ENCODE data around the gene PIWIL4. TPM values are rescaled to one million over a fixed set of nuclear protein-coding genes. Genes with fewer than 3 reads are reported as not detected.
A peak's percentile ranks its signal among the peaks of the same experiment; 100 is the strongest.

Gene PIWIL4
- total RNA-seq, 2 donors from 2014 or later, result 0.82 to 17.2 TPM

DNA sequence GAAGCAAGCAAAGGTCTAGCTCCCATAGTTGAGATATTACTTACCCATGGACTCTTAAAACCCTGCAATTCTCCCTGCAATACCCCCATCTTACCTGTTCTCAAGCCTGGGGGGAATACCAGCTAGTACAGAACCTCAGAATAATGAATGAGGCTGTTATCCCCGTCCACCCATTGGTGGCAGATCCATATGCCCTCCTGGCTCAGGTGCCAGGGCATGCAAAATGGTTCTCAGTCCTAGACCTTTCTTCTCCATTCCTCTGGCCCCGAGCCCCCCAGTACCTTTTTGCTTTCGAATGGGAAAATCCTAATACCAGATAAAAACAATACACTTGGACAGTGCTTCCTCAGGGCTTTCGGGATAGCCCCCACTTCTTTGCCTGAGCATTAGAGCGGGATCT, 86.4 kb downstream of the PIWIL4 start:
- intact Hi-C loops (cut with DNase I), result no loop called here

DNA sequence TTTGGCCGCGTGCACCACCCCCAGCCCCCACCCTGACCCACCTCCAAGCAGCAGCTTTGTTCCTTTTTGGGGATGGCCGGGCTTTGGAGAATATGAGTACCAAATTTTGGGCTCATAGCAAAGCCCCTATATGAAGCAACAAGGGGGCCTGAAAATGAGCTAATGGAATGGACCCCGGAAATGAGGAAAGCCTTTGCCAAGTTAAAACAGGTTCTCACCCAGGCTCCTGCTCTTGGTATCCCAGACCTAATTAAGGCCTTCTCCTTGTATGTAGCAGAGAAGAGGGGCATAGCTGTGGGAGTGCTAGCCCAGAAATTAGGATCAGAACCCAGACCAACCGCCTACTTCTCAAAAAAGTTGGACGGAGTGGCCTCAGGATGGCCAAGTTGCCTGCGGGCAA, 87.0 kb downstream of the PIWIL4 start:
- no peaks in the 10 kb centered on the region for H3K4me1 ChIP-seq (replicated peaks)
- no peak overlapping the region for H3K4me3 ChIP-seq
- DNase-seq (ENCODE audit: low spot score), result no peak
- no peak overlapping the region for H3K27ac ChIP-seq
- TF ChIP-seq POLR2AphosphoS5 (IDR thresholded peaks at IDR 0.05) (no peak), POLR2A (IDR thresholded peaks at IDR 0.05) (no peak)
- no peaks in the 10 kb centered on the region for H3K36me3 ChIP-seq
- no peaks in the 10 kb centered on the region for H3K27me3 ChIP-seq (replicated peaks; ENCODE audit: insufficient read depth)
- WGBS, result 98% methylated on average over 7 of the region's 7 CpGs
- intact Hi-C loops (cut with DNase I), result no loop called here
- H3K9me3 ChIP-seq, result no peaks in the 10 kb centered on the region

More for the DNA sequence above, 86.4 kb downstream of the PIWIL4 start:
- Histone ChIP-seq H3K27ac (no peak overlapping the region), H3K4me3 (no peak overlapping the region), H3K27me3 (replicated peaks; ENCODE audit: insufficient read depth) (no peaks in the 10 kb centered on the region), H3K9me3 (no peaks in the 10 kb centered on the region), H3K36me3 (no peaks in the 10 kb centered on the region), H3K4me1 (replicated peaks) (no peaks in the 10 kb centered on the region)
- DNase-seq (ENCODE audit: low spot score), result no peak
- TF ChIP-seq POLR2AphosphoS5 (IDR thresholded peaks at IDR 0.05) (no peak), POLR2A (IDR thresholded peaks at IDR 0.05) (no peak)
- TF ChIP-seq, protein P1, sequence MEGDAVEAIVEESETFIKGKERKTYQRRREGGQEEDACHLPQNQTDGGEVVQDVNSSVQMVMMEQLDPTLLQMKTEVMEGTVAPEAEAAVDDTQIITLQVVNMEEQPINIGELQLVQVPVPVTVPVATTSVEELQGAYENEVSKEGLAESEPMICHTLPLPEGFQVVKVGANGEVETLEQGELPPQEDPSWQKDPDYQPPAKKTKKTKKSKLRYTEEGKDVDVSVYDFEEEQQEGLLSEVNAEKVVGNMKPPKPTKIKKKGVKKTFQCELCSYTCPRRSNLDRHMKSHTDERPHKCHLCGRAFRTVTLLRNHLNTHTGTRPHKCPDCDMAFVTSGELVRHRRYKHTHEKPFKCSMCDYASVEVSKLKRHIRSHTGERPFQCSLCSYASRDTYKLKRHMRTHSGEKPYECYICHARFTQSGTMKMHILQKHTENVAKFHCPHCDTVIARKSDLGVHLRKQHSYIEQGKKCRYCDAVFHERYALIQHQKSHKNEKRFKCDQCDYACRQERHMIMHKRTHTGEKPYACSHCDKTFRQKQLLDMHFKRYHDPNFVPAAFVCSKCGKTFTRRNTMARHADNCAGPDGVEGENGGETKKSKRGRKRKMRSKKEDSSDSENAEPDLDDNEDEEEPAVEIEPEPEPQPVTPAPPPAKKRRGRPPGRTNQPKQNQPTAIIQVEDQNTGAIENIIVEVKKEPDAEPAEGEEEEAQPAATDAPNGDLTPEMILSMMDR (IDR thresholded peaks at IDR 0.05), result no peak
- 94% methylated on average over 5 of the region's 5 CpGs for WGBS

DNA sequence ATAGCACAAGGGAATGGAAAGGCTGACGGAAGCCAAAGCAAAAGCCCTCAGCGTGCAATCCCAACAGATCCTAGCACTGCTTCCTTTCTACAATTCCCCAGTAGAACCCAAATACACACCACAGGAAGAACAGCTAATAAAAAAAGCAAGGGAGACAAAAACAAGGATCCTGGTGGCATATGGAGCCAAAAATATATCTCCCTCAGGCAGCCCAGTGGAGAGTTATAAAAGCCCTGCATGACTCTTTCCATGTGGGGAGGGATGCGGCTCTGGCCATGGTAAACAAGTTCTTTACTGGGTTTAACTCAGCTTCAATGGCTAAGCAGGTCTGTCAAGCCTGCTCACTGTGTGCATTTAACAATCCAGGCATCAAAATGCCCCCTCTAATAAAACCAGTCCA, 88.1 kb downstream of the PIWIL4 start:
- Histone ChIP-seq H3K4me1 (replicated peaks) (no peaks in the 10 kb centered on the region), H3K27ac (no peak overlapping the region), H3K27me3 (replicated peaks; ENCODE audit: insufficient read depth) (no peaks in the 10 kb centered on the region), H3K36me3 (no peaks in the 10 kb centered on the region), H3K4me3 (no peak overlapping the region), H3K9me3 (no peaks in the 10 kb centered on the region)
- intact Hi-C loops (cut with DNase I), result no loop called here
- WGBS, result 70% methylated on average over 3 of the region's 3 CpGs
- peak; percentile 42 for DNase-seq (ENCODE audit: low spot score)
- TF ChIP-seq POLR2A (IDR thresholded peaks at IDR 0.05), result no peak
- peak; percentile 58 for TF ChIP-seq POLR2AphosphoS5 (IDR thresholded peaks at IDR 0.05)

DNA sequence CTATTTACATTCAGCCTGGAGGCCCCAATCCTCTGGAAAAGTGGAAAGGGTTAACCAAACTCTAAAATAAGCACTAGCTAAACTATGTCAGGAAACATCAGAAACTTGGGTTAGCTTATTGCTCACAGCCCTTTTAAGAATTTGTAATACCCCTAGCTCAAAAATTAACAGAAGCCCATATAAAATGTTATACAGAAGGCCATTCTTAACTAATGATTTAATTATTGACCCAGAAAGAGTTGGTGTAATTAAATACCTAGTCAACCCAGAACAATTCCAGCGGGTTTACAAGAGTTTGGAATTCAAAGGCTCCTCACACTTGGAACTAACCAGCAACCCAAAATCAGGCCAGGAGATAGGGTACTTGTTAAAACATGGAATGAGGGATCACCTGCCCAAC, 88.8 kb downstream of the PIWIL4 start:
- Histone ChIP-seq H3K27me3 (replicated peaks; ENCODE audit: insufficient read depth) (no peaks in the 10 kb centered on the region), H3K27ac (no peak overlapping the region), H3K9me3 (no peaks in the 10 kb centered on the region), H3K4me1 (replicated peaks) (no peaks in the 10 kb centered on the region), H3K36me3 (no peaks in the 10 kb centered on the region), H3K4me3 (no peak overlapping the region)
- 61% methylated on average over 1 of the region's 1 CpG for WGBS
- DNase-seq (ENCODE audit: low spot score), result no peak
- TF ChIP-seq POLR2A (IDR thresholded peaks at IDR 0.05) (no peak), POLR2AphosphoS5 (IDR thresholded peaks at IDR 0.05) (no peak)
- TF ChIP-seq, protein P1 (IDR thresholded peaks at IDR 0.05), result no peak
- intact Hi-C loops (cut with DNase I), result no loop called here

DNA sequence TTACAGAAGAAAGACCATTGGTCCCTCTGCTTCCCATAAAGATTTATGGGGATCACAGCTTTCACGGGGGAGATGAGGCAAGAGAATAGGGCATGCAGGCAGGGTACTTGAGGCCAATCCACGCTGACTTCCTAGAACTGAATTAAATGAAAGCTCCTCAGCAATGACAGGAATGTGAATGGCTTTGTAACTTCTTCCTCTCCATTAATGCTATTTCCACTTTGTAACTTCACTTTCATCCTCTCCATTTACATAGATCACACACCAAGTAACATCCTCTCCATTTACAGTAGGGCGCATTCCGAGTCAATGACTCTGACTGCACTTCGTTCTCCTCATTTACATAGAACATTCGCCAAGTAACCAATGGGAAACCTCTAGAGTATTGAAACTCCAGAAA, 89.8 kb downstream of the PIWIL4 start:
- TF ChIP-seq, protein P1 (IDR thresholded peaks at IDR 0.05), result no peak
- TF ChIP-seq POLR2A (IDR thresholded peaks at IDR 0.05) (no peak), POLR2AphosphoS5 (IDR thresholded peaks at IDR 0.05) (no peak)
- no peaks in the 10 kb centered on the region for H3K27me3 ChIP-seq (replicated peaks; ENCODE audit: insufficient read depth)
- intact Hi-C loops (cut with DNase I), result no loop called here
- no peak overlapping the region for H3K27ac ChIP-seq
- no peak for DNase-seq (ENCODE audit: low spot score)
- no peaks in the 10 kb centered on the region for H3K36me3 ChIP-seq
- no peaks in the 10 kb centered on the region for H3K9me3 ChIP-seq
- H3K4me3 ChIP-seq, result no peak overlapping the region
- 85% methylated on average over 6 of the region's 6 CpGs for WGBS
- H3K4me1 ChIP-seq (replicated peaks), result no peaks in the 10 kb centered on the region

DNA sequence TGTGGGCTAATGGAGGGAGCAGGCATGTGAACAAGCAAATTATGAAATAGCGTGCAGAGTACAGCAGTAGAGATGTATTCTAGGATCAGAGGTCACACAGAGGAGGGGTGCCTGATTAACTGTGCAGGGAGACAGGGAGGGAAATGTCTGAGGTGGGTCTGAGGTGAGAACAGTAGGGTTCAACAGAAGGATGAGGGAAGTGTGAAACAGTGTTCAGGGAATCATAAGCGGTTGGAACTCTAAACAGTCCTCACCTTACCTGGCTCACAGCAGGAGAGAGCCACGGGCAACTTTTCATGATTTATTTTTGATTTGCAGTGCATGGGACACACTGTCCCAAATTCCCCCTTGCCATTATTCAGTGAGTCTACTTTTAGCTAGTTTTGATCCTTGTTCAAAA, 90.5 kb downstream of the PIWIL4 start:
- no peak for DNase-seq (ENCODE audit: low spot score)
- intact Hi-C loops (cut with DNase I), result no loop called here
- TF ChIP-seq POLR2AphosphoS5 (IDR thresholded peaks at IDR 0.05) (no peak), POLR2A (IDR thresholded peaks at IDR 0.05) (no peak)
- TF ChIP-seq, protein P1 (IDR thresholded peaks at IDR 0.05), result no peak
- no peak overlapping the region for H3K4me3 ChIP-seq
- 83% methylated on average over 3 of the region's 3 CpGs for WGBS
- no peaks in the 10 kb centered on the region for H3K9me3 ChIP-seq
- no peaks in the 10 kb centered on the region for H3K27me3 ChIP-seq (replicated peaks; ENCODE audit: insufficient read depth)
- H3K36me3 ChIP-seq, result no peaks in the 10 kb centered on the region
- peak overlapping the region; percentile 7 to 76 for H3K27ac ChIP-seq
- H3K4me1 ChIP-seq (replicated peaks), result no peaks in the 10 kb centered on the region
